Measurements from ENCODE around the gene SCYGR6. TPM values are rescaled to one million over a fixed set of nuclear protein-coding genes. Genes with fewer than 3 reads are reported as not detected.

Gene SCYGR6
- polyA plus RNA-seq, 3 donors, result not detected

GRCh38 chr2:227717687-227718567 lies 6.6 kb downstream of the SCYGR6 start, which contains the start of gene SLC19A3:
Gene SLC19A3, minus strand, starts transcription at chr2:227718028. Its CDS starts 15,710 bp downstream, at chr2:227702318.
- H3K27ac ChIP-seq (ENCODE audit: low read depth, low read length), result peak within 1 kb of the TSS; percentile 31
- WGBS, 3 donors, result 3 to 7% (median 4%) methylated on average over 35 of the region's 35 CpGs

GRCh38 chr2:227716501-227716900 lies 8.1 kb downstream of the SCYGR6 start:
- whole genome bisulfite sequencing, 3 donors, result 83 to 96% (median 88%) methylated on average over 2 of the region's 2 CpGs
- no peak overlapping the region for H3K27ac ChIP-seq (ENCODE audit: low read depth, low read length)

DNA sequence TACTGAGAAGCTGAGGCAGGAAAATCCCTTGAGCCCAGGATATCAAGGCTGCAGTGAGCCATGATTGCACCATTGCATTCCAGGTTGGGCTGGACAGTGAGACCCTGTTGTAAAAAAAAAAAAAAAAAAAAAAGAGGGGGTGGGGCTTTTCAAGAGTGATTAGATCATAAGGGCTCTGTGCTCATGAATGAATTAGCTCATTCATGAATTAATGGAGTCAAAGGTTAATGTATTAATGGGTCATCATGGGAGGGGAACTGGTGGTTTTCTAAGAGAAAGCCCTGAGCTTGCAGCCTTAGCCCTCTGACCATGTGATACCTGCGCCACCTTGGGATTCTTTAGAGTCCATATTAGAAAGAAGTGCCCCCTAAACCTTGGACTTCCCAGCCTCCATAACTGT lies 11.3 kb downstream of the SCYGR6 start:
- H3K27ac ChIP-seq (ENCODE audit: low read depth, low read length), result no peak overlapping the region
- 48 to 98% (median 85%) methylated on average over 1 of the region's 1 CpG for WGBS, 3 donors

GRCh38 chr2:227710986-227711385 lies 13.6 kb downstream of the SCYGR6 start:
- H3K27ac ChIP-seq (ENCODE audit: low read depth, low read length), result no peak overlapping the region
- WGBS, 3 donors, result 83 to 91% (median 90%) methylated on average over 7 of the region's 7 CpGs

GRCh38 chr2:227707390-227707789 lies 17.2 kb downstream of the SCYGR6 start:
- no peak overlapping the region for H3K27ac ChIP-seq (ENCODE audit: low read depth, low read length)
- 81 to 92% (median 87%) methylated on average over 6 of the region's 6 CpGs for WGBS, 3 donors

DNA sequence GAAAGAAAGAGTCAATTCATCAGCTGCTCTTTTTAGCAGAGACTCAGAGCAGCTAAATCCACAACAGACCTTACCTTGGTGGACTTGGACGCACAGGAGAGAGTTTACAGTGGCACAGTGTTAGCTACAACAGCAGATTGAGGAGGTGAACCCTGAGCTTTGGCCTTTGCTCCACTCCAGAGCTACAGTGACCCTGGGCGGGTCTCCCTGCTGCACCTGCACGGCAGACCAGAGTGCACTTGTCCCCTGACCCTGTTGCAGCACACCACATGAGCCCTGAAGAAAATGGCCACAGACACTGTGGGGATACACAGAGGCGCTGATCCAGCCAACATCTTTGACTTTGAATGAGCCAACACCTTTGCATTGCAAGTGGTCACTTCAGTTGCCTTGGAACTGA lies 17.7 kb downstream of the SCYGR6 start:
- H3K27ac ChIP-seq (ENCODE audit: low read depth, low read length), result no peak overlapping the region
- 71 to 83% (median 78%) methylated on average over 4 of the region's 4 CpGs for WGBS, 3 donors

GRCh38 chr2:227703961-227704360 lies 20.6 kb downstream of the SCYGR6 start:
- no peak overlapping the region for H3K27ac ChIP-seq (ENCODE audit: low read depth, low read length)
- 63 to 73% (median 69%) methylated on average over 3 of the region's 3 CpGs for WGBS, 3 donors

DNA sequence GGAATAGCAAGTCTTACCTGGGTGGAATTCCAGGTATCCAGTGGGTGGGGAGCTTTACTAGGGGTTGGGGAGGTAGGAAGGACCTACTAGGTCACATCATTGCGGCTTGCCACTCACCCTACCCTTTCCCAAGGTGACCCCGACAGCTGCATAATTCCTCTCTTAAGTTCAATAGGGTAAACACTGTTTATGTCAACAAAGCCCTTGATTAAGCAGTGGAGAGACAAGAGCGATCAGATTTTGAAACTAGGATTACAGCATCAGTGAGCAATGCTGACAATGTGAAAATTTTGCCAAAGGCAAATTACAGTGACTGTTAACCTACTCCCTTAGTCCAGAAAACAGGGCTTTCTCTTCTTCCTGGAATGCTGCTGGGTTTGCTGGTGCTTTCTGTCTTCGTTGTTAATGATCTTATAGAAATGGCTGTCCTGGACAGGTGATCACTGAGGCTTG lies 21.3 kb downstream of the SCYGR6 start:
- no peak overlapping the region for H3K27ac ChIP-seq (ENCODE audit: low read depth, low read length)
- WGBS, 3 donors, result 15 to 60% (median 39%) methylated on average over 4 of the region's 4 CpGs

- H3K27ac ChIP-seq (ENCODE audit: low read depth, low read length), result no peak overlapping the region
- 44 to 82% (median 80%) methylated on average over 3 of the region's 3 CpGs for WGBS, 3 donors
These were observed 23.0 kb downstream of the SCYGR6 start for GRCh38 chr2:227701556-227701955.

- WGBS, 3 donors, result 34 to 44% (median 42%) methylated on average over 2 of the region's 2 CpGs
These were observed 27.4 kb downstream of the SCYGR6 start for GRCh38 chr2:227696990-227697679.

GRCh38 chr2:227687189-227687588 lies 37.4 kb downstream of the SCYGR6 start:
- H3K27ac ChIP-seq (ENCODE audit: low read depth, low read length), result no peak overlapping the region
- 81 to 89% (median 82%) methylated on average over 3 of the region's 3 CpGs for WGBS, 3 donors

More at GRCh38 chr2:227696990-227697679, 27.4 kb downstream of the SCYGR6 start:
- no peak overlapping the region for H3K27ac ChIP-seq (ENCODE audit: low read depth, low read length)

DNA sequence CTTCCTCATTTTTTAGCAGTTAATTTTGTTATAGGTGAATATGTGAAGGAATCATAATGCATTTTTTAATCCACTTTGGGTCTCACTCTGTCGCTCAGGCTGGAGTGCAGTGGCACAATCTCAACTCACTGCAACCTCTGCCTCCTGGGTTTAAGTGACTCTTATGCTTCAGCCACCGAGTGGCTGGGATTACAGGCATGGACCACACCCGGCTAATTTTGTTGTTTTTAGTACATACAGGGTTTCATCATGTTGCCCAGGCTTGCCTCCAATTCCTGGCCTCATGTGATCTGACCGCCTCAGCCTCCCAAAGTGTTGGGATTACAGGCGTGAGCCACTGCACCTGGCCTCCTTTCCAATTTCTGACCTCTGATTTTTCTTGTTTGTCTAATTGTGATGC lies 40.3 kb downstream of the SCYGR6 start:
- H3K27ac ChIP-seq (ENCODE audit: low read depth, low read length), result no peak overlapping the region
- 67 to 77% (median 75%) methylated on average over 5 of the region's 5 CpGs for WGBS, 3 donors

GRCh38 chr2:227677928-227678327 lies 46.6 kb downstream of the SCYGR6 start:
- 71 to 93% (median 89%) methylated on average over 3 of the region's 3 CpGs for WGBS, 3 donors
- no peak overlapping the region for H3K27ac ChIP-seq (ENCODE audit: low read depth, low read length)

GRCh38 chr2:227674485-227674884 lies 50.1 kb downstream of the SCYGR6 start:
- H3K27ac ChIP-seq (ENCODE audit: low read depth, low read length), result no peak overlapping the region
- WGBS, 3 donors, result 56 to 64% (median 63%) methylated on average over 5 of the region's 5 CpGs

Other genes with a start within 250 kb of the SCYGR6 start
- not detected for gene SCYGR2, start 125.9 kb downstream of the SCYGR6 start, polyA plus RNA-seq
- not detected for gene SCYGR3, start 109.9 kb downstream of the SCYGR6 start, polyA plus RNA-seq
- gene SCYGR4, start 107.3 kb downstream of the SCYGR6 start, polyA plus RNA-seq, result under 1 TPM in 1 of 3 donors, not detected in 2; 0.22 TPM
- not detected for gene SCYGR5, start 58.0 kb downstream of the SCYGR6 start, polyA plus RNA-seq
- gene SLC19A3, start 6.7 kb downstream of the SCYGR6 start, polyA plus RNA-seq, result 100 to 1,000 TPM in 1 of 3 donors, 10 to 100 TPM in 1, 1 to 10 TPM in 1; 2.1 to 114 (median 76.7) TPM
- gene SCYGR7, start 3.6 kb upstream of the SCYGR6 start, polyA plus RNA-seq, result not detected
- gene SCYGR8, start 21.1 kb upstream of the SCYGR6 start, polyA plus RNA-seq, result not detected
- 10 to 100 TPM in 1 of 3 donors, 1 to 10 TPM in 1, under 1 TPM in 1; 0.40 to 70.1 (median 3.4) TPM for gene CCL20, start 89.1 kb upstream of the SCYGR6 start, polyA plus RNA-seq
- 1 to 10 TPM in 1 of 3 donors, under 1 TPM in 1, not detected in 1; 0.03 to 1.1 TPM for gene DAW1, start 146.9 kb upstream of the SCYGR6 start, polyA plus RNA-seq